NB4 (cell line): ENCODE results near the gene RPL10.

Experiments
- POLR2A ChIP-seq: IDR thresholded peaks from 2 replicates; pipeline ENCODE4 v1.6.1; 2011; ENCODE audit warnings: mild to moderate bottlenecking; ENCODE audit not compliant: insufficient read length; ENCODE audit errors: extremely low read depth
- TF ChIP-seq, protein P1 (sequence below): IDR thresholded peaks from one replicate; pipeline ENCODE4 v1.5.1; 2012; ENCODE audit warnings: low read depth, low read length

DNA sequence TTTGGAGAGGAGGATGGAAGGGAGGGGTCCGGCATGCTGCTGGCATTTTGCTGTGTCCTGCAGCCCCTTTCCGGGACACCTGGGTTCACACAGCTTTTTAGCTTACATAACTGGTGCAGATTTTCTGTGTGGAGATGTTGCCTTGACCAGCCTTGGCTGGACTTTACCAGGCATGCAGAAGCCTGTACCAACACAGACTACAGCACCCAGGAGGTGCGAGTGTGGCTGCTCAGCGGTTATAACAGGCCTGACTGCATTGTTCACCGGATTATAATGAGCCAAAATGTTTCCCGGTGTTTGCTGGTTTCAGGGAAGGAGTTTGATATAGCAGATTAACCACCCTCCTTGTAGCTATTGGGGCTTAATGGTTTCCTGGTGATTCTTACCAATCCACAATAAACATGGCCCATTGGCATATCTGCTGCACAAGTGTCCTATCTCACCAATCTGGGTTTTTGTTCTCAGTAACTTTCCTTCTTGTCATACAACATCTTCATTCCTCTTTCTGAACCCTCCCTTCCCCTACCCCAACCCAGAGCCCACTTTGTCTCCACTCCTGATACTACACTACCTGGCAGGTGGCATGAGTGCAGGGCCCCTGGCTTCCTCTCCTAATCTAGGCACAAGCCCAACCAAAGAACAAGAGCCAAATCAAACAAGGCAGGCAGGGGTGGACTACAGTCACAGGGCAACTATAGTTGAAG is 3.9 kb downstream of the RPL10 start:
- TF ChIP-seq, protein P1, sequence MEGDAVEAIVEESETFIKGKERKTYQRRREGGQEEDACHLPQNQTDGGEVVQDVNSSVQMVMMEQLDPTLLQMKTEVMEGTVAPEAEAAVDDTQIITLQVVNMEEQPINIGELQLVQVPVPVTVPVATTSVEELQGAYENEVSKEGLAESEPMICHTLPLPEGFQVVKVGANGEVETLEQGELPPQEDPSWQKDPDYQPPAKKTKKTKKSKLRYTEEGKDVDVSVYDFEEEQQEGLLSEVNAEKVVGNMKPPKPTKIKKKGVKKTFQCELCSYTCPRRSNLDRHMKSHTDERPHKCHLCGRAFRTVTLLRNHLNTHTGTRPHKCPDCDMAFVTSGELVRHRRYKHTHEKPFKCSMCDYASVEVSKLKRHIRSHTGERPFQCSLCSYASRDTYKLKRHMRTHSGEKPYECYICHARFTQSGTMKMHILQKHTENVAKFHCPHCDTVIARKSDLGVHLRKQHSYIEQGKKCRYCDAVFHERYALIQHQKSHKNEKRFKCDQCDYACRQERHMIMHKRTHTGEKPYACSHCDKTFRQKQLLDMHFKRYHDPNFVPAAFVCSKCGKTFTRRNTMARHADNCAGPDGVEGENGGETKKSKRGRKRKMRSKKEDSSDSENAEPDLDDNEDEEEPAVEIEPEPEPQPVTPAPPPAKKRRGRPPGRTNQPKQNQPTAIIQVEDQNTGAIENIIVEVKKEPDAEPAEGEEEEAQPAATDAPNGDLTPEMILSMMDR, result no peak
- TF ChIP-seq POLR2A, result no peak
